WTC11 (cell line): ENCODE data around the gene WHAMM. TPM values are rescaled to one million over a fixed set of nuclear protein-coding genes. Genes with fewer than 3 reads are reported as not detected.
"Not testable (repeated sequence)": the region's sequence is repeated elsewhere in the genome, so short reads cannot be mapped to it uniquely, and the experiment has no call there.

Source experiments
- ATAC-seq: fragments of 200-7000 bp; cut with Tn5 transposase; 2 replicates; pipeline ENCODE4 v1.10.0; 2021; ENCODE audit warnings: mild to moderate bottlenecking, moderate library complexity
- CTCF ChIA-PET: fragments of 300-600 bp; sonication (Branson Sonifier 250); formaldehyde crosslinking; loops from one replicate; lab custom pipeline; 2021; ENCODE audit warnings: antibody characterized with exemption; lab: Charles Lee
- POLR2A ChIA-PET: fragments of 350-600 bp; sonication (Branson Sonifier 250); formaldehyde crosslinking; loops from one replicate; lab custom pipeline; 2021; ENCODE audit warnings: antibody characterized with exemption; lab: Charles Lee
- DNase-seq: peaks from one replicate; pipeline ENCODE4 v3.0.0; 2021; ENCODE audit warnings: low spot score
- H3K27ac Mint-ChIP-seq: 2 replicates; pipeline ENCODE4 v1.8.0; 2021; ENCODE audit warnings: mixed read lengths
- H3K27me3 Mint-ChIP-seq: 2 replicates; pipeline ENCODE4 v1.8.0; 2021; ENCODE audit warnings: low read depth, mild to moderate bottlenecking, moderate library complexity, mixed read lengths
- H3K36me3 Mint-ChIP-seq: 2 replicates; pipeline ENCODE4 v1.8.0; 2021; ENCODE audit warnings: mixed read lengths
- H3K4me1 Mint-ChIP-seq: 2 replicates; pipeline ENCODE4 v1.8.0; 2022; ENCODE audit warnings: mixed read lengths
- H3K4me3 Mint-ChIP-seq: 2 replicates; pipeline ENCODE4 v1.8.0; 2021; ENCODE audit warnings: mild to moderate bottlenecking, moderate library complexity, mixed read lengths
- H3K9me3 Mint-ChIP-seq: 2 replicates; pipeline ENCODE4 v1.8.0; 2021; ENCODE audit warnings: mixed read lengths
- ELF4 ChIP-seq: sonication (generic); formaldehyde crosslinking; IDR thresholded peaks from 2 replicates; pipeline ENCODE4 v1.8.1; 2022; ENCODE audit warnings: low read depth, mild to moderate bottlenecking, moderate library complexity, missing genetic modification reagents
- FOXP1 ChIP-seq: sonication (generic); formaldehyde crosslinking; IDR thresholded peaks from 2 replicates; pipeline ENCODE4 v1.8.0; 2022; ENCODE audit warnings: missing genetic modification reagents, mild to moderate bottlenecking, moderate library complexity, borderline replicate concordance
- GTF2I ChIP-seq: fragments of 250-450 bp; sonication (Bioruptor Pico); conservative IDR thresholded peaks from 2 replicates; pipeline ENCODE4 v1.4.0; 2021; ENCODE audit warnings: mild to moderate bottlenecking
- HMGA2 ChIP-seq: fragments of 250-450 bp; sonication (Bioruptor Pico); IDR thresholded peaks from 2 replicates; pipeline ENCODE4 v1.4.0; 2021; ENCODE audit warnings: mild to moderate bottlenecking, moderate library complexity
- ZBTB21 ChIP-seq: sonication (generic); formaldehyde crosslinking; IDR thresholded peaks from 2 replicates; pipeline ENCODE4 v1.8.1; 2023; ENCODE audit warnings: mild to moderate bottlenecking, missing genetic modification reagents, borderline replicate concordance
- ZNF138 ChIP-seq: sonication (generic); formaldehyde crosslinking; conservative IDR thresholded peaks from 2 replicates; pipeline ENCODE4 v1.8.1; 2022; ENCODE audit warnings: mild to moderate bottlenecking, moderate library complexity, missing genetic modification reagents
- total RNA-seq: library from RNA; stranded (reverse); gene quantifications from 3 replicates; pipeline ENCODE4 v1.2.3, GENCODE V29; 2021
- TF ChIP-seq, protein P1 (sequence below): sonication (generic); formaldehyde crosslinking; IDR thresholded peaks from 2 replicates; pipeline ENCODE4 v1.8.1; 2023; ENCODE audit warnings: mild to moderate bottlenecking, moderate library complexity, missing genetic modification reagents
- TF ChIP-seq, protein P2 (sequence below): fragments of 250-450 bp; sonication (Bioruptor Pico); IDR thresholded peaks from 2 replicates; pipeline ENCODE4 v1.9.0; 2021; ENCODE audit warnings: mild to moderate bottlenecking
- TF ChIP-seq, protein P3 (sequence below): fragments of 250-450 bp; sonication (Bioruptor Pico); IDR thresholded peaks from 2 replicates; pipeline ENCODE4 v1.9.0; 2021; ENCODE audit warnings: mild to moderate bottlenecking, borderline replicate concordance

The WHAMM gene
- total RNA-seq, 1 experiment from 2014 or later: 3.2 TPM

DNA sequence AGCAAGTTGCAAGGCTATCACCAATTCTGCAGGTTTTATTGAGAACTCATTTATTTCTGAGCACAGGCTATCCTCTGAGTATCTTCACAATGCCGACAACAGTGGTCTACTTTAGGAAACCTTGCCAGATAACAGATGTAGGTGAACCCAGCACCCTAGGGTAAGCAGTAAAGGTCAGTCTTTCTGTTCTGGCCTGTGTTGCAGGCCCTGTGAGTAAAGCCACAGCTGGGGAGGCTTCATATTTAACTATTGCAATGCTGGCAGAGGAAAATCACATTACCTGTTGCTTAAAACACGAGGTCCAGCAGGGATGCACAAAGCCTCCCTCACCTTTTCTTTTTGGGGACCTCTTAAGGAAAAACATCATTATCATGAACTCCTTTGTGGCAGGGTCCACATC, 55.5 kb downstream of the WHAMM start:
- TF ChIP-seq ZBTB21 (CRISPR knock-in tag): no peak
- no peak for TF ChIP-seq FOXP1 (CRISPR knock-in tag)
- no peak for TF ChIP-seq GTF2I (CRISPR knock-in tag)
- TF ChIP-seq ELF4 (CRISPR knock-in tag): no peak
- TF ChIP-seq ZNF138 (CRISPR knock-in tag): no peak
- TF ChIP-seq, protein P1, sequence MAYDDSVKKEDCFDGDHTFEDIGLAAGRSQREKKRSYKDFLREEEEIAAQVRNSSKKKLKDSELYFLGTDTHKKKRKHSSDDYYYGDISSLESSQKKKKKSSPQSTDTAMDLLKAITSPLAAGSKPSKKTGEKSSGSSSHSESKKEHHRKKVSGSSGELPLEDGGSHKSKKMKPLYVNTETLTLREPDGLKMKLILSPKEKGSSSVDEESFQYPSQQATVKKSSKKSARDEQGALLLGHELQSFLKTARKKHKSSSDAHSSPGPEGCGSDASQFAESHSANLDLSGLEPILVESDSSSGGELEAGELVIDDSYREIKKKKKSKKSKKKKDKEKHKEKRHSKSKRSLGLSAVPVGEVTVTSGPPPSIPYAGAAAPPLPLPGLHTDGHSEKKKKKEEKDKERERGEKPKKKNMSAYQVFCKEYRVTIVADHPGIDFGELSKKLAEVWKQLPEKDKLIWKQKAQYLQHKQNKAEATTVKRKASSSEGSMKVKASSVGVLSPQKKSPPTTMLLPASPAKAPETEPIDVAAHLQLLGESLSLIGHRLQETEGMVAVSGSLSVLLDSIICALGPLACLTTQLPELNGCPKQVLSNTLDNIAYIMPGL (CRISPR knock-in tag): no peak
- TF ChIP-seq, protein P2, sequence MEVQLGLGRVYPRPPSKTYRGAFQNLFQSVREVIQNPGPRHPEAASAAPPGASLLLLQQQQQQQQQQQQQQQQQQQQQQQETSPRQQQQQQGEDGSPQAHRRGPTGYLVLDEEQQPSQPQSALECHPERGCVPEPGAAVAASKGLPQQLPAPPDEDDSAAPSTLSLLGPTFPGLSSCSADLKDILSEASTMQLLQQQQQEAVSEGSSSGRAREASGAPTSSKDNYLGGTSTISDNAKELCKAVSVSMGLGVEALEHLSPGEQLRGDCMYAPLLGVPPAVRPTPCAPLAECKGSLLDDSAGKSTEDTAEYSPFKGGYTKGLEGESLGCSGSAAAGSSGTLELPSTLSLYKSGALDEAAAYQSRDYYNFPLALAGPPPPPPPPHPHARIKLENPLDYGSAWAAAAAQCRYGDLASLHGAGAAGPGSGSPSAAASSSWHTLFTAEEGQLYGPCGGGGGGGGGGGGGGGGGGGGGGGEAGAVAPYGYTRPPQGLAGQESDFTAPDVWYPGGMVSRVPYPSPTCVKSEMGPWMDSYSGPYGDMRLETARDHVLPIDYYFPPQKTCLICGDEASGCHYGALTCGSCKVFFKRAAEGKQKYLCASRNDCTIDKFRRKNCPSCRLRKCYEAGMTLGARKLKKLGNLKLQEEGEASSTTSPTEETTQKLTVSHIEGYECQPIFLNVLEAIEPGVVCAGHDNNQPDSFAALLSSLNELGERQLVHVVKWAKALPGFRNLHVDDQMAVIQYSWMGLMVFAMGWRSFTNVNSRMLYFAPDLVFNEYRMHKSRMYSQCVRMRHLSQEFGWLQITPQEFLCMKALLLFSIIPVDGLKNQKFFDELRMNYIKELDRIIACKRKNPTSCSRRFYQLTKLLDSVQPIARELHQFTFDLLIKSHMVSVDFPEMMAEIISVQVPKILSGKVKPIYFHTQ (CRISPR knock-in tag): no peak
- no peak for TF ChIP-seq HMGA2 (CRISPR knock-in tag)
- TF ChIP-seq, protein P3, sequence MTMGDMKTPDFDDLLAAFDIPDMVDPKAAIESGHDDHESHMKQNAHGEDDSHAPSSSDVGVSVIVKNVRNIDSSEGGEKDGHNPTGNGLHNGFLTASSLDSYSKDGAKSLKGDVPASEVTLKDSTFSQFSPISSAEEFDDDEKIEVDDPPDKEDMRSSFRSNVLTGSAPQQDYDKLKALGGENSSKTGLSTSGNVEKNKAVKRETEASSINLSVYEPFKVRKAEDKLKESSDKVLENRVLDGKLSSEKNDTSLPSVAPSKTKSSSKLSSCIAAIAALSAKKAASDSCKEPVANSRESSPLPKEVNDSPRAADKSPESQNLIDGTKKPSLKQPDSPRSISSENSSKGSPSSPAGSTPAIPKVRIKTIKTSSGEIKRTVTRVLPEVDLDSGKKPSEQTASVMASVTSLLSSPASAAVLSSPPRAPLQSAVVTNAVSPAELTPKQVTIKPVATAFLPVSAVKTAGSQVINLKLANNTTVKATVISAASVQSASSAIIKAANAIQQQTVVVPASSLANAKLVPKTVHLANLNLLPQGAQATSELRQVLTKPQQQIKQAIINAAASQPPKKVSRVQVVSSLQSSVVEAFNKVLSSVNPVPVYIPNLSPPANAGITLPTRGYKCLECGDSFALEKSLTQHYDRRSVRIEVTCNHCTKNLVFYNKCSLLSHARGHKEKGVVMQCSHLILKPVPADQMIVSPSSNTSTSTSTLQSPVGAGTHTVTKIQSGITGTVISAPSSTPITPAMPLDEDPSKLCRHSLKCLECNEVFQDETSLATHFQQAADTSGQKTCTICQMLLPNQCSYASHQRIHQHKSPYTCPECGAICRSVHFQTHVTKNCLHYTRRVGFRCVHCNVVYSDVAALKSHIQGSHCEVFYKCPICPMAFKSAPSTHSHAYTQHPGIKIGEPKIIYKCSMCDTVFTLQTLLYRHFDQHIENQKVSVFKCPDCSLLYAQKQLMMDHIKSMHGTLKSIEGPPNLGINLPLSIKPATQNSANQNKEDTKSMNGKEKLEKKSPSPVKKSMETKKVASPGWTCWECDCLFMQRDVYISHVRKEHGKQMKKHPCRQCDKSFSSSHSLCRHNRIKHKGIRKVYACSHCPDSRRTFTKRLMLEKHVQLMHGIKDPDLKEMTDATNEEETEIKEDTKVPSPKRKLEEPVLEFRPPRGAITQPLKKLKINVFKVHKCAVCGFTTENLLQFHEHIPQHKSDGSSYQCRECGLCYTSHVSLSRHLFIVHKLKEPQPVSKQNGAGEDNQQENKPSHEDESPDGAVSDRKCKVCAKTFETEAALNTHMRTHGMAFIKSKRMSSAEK (CRISPR knock-in tag): no peak
- no peaks in the 10 kb centered on the region for H3K36me3 Mint-ChIP-seq
- CTCF ChIA-PET: interaction anchor here (1.2 kb wide), 1 partner anchor 15 kb away, joined by 7 read pairs; no protein-coding TSS in a partner anchor
- DNase-seq: no peak
- H3K4me3 Mint-ChIP-seq: no peak overlapping the region
- peaks cover 7% of the 10 kb centered on the region for H3K4me1 Mint-ChIP-seq
- H3K27ac Mint-ChIP-seq: no peak overlapping the region
- POLR2A ChIA-PET: no interaction called here
- ATAC-seq: no peak
- no peaks in the 10 kb centered on the region for H3K27me3 Mint-ChIP-seq
- no peaks in the 10 kb centered on the region for H3K9me3 Mint-ChIP-seq

DNA sequence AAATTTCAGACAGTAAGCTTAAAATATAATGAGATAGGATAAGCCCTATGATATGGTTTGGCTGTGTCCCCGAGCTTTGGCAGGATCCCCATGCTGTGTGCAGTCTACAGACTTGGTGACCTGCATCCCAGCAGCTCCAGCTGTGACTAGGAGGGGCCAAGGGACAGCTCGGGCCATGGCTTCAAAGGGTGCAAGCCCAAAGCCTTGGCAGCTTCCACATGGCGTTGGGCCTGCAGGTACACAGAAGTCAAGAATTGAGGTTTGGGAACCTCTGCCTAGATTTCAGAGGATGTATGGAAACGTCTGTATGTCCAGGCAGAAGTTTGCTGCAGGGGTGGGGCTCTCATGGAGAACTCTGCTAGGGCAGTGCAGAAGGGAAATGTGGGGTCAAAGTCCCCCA, 56.2 kb downstream of the WHAMM start:
- H3K4me3 Mint-ChIP-seq, H3K36me3 Mint-ChIP-seq, DNase-seq, POLR2A ChIA-PET, H3K27me3 Mint-ChIP-seq, H3K9me3 Mint-ChIP-seq, H3K27ac Mint-ChIP-seq, H3K4me1 Mint-ChIP-seq, ATAC-seq: not testable (repeated sequence)
- CTCF ChIA-PET: interaction anchor here (0.6 to 1.2 kb wide), 2 partner anchors 16 to 1226 kb away, joined by 4 to 7 read pairs; no protein-coding TSS in a partner anchor

DNA sequence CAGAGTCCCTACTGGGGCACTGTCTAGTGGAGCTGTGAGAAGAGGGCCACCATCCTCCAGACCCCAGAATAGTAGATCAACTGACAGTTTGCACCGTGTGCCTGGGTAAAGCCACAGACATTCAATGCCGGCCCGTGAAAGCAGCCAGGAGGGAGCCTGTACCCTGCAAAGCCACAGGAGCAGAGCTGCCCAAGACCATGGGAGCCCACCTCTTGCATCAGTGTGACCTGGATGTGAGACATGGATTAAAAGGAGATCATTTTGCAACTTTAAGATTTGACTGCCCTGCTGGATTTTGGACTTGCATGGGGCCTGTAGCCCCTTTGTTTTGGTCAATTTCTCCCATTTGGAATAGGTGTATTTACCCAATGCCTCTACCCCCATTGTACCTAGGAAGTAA, 56.6 kb downstream of the WHAMM start:
- DNase-seq, H3K27me3 Mint-ChIP-seq, H3K4me3 Mint-ChIP-seq, H3K36me3 Mint-ChIP-seq, POLR2A ChIA-PET, H3K4me1 Mint-ChIP-seq, ATAC-seq, H3K27ac Mint-ChIP-seq, H3K9me3 Mint-ChIP-seq: not testable (repeated sequence)
- CTCF ChIA-PET: interaction anchor here (0.6 to 1.2 kb wide), 2 partner anchors 16 to 1226 kb away, joined by 4 to 7 read pairs; no protein-coding TSS in a partner anchor
